Left ventricle myocardium inferior (tissue), 1 donor: ENCODE data around the gene ADCY5. TPM values are rescaled to one million over a fixed set of nuclear protein-coding genes. Genes with fewer than 3 reads are reported as not detected.

Experiments
- DNase-seq: peaks from one replicate; pipeline ENCODE4 v3.0.0-alpha.2; 2020
- H3K27ac ChIP-seq: fragments of 200-600 bp; replicated peaks from 2 replicates; pipeline ENCODE4 v1.8.0; 2021
- H3K27me3 ChIP-seq: fragments of 200-600 bp; 2 replicates; pipeline ENCODE4 v1.8.0; 2021; ENCODE audit warnings: low read depth
- H3K36me3 ChIP-seq: fragments of 200-600 bp; 2 replicates; pipeline ENCODE4 v1.8.0; 2021
- H3K4me1 ChIP-seq: fragments of 200-600 bp; 2 replicates; pipeline ENCODE4 v1.8.0; 2021
- H3K4me3 ChIP-seq: fragments of 200-600 bp; 2 replicates; pipeline ENCODE4 v1.8.0; 2021; ENCODE audit warnings: mild to moderate bottlenecking, moderate library complexity
- H3K9me3 ChIP-seq: fragments of 200-600 bp; replicated peaks from 2 replicates; pipeline ENCODE4 v1.8.0; 2021
- intact Hi-C: fragments of 100-400 bp; cut with micrococcal nuclease; formaldehyde crosslinking; loops from one replicate; pipeline ENCODE4 v1.11.0; 2022
- total RNA-seq: library from RNA; stranded (reverse); fragmentation: NEBNext Ultra II Directional; extraction: Animal tissue kit (Norgen Biotek cat#: 25700); gene quantifications from one replicate; pipeline ENCODE4 v1.2.1, GENCODE V29; 2021
- TF ChIP-seq, protein P1 (sequence below): fragments of 200-600 bp; IDR thresholded peaks from 2 replicates; pipeline ENCODE4 v1.8.0; 2021; ENCODE audit warnings: antibody characterized with exemption, mild to moderate bottlenecking, borderline replicate concordance
- donor health status: DM: no; HTN: yes; CAD: no; lungs with severe emphysema.

Gene ADCY5
- total RNA-seq, 1 donor from 2014 or later, result 249 TPM

DNA sequence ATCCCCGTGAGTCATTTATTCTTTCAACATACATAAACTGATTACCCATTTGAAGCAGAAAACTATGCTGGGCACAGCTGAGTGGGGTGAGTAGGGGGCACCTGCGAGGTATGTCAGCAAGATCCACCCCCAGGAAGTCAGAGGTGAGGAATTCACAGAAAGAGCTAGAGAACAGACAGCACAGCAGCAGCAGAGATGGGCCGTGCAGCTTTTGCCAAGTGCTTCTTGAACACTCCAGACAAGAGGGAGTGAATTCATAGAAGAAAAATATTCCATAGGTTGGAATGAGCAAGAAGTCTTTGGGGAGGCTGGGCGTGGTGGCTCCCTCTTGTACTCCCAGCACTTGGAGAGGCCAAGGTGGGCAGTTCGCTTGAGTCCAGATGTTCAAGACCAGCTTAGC, 9.4 kb upstream of the ADCY5 start:
- no peak for DNase-seq

DNA sequence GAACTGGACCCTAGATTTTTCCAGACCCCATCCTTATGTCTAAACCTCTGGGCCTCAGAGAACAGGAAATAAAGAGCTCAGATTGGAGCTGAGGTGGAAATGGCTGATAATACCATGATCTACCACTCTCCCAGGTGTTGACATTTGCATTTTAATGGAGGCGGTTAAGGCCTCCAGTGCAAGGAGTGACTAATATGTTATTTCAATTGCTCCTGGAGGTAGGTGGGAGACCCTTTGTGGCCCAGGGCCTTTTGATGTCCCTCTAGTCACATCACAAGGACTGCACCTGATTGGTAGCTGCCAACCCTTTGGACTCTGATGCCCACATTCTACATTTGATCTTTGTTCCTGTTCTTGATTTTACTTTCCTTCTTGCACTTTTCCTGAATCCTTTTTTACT, 9.0 kb upstream of the ADCY5 start:
- no peak overlapping the region for H3K27ac ChIP-seq
- H3K9me3 ChIP-seq, result no peaks in the 10 kb centered on the region
- no peak overlapping the region for H3K4me3 ChIP-seq
- H3K4me1 ChIP-seq, result peaks cover 7% of the 10 kb centered on the region
- H3K36me3 ChIP-seq, result no peaks in the 10 kb centered on the region
- intact Hi-C loops, result no loop called here
- TF ChIP-seq, protein P1, sequence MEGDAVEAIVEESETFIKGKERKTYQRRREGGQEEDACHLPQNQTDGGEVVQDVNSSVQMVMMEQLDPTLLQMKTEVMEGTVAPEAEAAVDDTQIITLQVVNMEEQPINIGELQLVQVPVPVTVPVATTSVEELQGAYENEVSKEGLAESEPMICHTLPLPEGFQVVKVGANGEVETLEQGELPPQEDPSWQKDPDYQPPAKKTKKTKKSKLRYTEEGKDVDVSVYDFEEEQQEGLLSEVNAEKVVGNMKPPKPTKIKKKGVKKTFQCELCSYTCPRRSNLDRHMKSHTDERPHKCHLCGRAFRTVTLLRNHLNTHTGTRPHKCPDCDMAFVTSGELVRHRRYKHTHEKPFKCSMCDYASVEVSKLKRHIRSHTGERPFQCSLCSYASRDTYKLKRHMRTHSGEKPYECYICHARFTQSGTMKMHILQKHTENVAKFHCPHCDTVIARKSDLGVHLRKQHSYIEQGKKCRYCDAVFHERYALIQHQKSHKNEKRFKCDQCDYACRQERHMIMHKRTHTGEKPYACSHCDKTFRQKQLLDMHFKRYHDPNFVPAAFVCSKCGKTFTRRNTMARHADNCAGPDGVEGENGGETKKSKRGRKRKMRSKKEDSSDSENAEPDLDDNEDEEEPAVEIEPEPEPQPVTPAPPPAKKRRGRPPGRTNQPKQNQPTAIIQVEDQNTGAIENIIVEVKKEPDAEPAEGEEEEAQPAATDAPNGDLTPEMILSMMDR, result no peak
- peaks cover 6% of the 10 kb centered on the region for H3K27me3 ChIP-seq
- no peak for DNase-seq

More for the DNA sequence above, 9.4 kb upstream of the ADCY5 start:
- Histone ChIP-seq H3K4me3 (no peak overlapping the region), H3K27me3 (peaks cover 6% of the 10 kb centered on the region), H3K27ac (no peak overlapping the region), H3K9me3 (no peaks in the 10 kb centered on the region), H3K4me1 (peaks cover 7% of the 10 kb centered on the region), H3K36me3 (no peaks in the 10 kb centered on the region)
- TF ChIP-seq, protein P1, result no peak
- intact Hi-C loops, result no loop called here

DNA sequence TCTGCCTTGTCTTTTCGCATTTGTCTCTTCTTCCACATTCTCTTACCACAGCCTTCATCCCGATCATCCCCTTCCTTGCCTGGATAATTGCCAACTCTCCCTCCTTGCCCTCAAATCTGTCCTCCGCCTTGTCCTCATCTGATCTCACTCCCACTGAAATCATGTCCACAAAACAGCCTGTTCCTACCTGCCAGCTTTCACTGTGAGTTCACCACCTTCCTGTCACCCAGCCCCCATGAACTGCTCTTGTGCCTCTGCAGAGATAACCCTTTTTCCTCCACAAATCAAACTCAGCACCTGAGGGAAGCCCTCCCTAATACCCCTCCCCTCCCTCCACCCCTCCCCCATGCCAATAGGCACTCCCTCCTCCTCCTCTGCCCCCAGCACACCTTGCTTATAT, 4.8 kb upstream of the ADCY5 start:
- intact Hi-C loops, result no loop called here
- no peak overlapping the region for H3K27ac ChIP-seq
- no peaks in the 10 kb centered on the region for H3K9me3 ChIP-seq
- DNase-seq, result no peak
- no peaks in the 10 kb centered on the region for H3K36me3 ChIP-seq
- no peak overlapping the region for H3K4me3 ChIP-seq
- peaks cover 33% of the 10 kb centered on the region for H3K27me3 ChIP-seq
- TF ChIP-seq, protein P1, result no peak
- H3K4me1 ChIP-seq, result peaks cover 20% of the 10 kb centered on the region

DNA sequence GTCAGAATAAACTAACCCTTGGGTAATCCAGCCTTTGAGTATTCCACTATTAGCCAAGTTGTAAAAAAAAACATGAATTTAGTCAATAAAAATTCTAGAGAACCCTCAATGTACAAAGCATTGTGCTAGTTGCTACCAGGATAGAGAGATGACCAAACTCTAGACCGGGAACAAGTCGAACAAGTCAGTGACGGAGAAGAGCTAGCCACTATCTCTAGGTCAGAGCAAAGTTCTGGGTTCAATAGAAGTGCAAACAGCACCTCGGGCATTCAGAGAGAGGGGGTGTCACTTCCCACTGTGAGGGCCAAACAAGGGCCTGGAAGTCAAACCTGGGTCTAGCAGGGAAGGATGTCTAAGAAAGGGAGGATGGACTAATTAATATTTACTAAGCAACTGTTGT, 2.3 kb upstream of the ADCY5 start:
- H3K9me3 ChIP-seq, result no peaks in the 10 kb centered on the region
- peaks cover 33% of the 10 kb centered on the region for H3K4me1 ChIP-seq
- H3K4me3 ChIP-seq, result no peak overlapping the region
- no peak for DNase-seq
- intact Hi-C loops, result no loop called here
- no peak overlapping the region for H3K27ac ChIP-seq
- H3K36me3 ChIP-seq, result peaks cover 7% of the 10 kb centered on the region
- TF ChIP-seq, protein P1, result no peak
- peaks cover 51% of the 10 kb centered on the region for H3K27me3 ChIP-seq

DNA sequence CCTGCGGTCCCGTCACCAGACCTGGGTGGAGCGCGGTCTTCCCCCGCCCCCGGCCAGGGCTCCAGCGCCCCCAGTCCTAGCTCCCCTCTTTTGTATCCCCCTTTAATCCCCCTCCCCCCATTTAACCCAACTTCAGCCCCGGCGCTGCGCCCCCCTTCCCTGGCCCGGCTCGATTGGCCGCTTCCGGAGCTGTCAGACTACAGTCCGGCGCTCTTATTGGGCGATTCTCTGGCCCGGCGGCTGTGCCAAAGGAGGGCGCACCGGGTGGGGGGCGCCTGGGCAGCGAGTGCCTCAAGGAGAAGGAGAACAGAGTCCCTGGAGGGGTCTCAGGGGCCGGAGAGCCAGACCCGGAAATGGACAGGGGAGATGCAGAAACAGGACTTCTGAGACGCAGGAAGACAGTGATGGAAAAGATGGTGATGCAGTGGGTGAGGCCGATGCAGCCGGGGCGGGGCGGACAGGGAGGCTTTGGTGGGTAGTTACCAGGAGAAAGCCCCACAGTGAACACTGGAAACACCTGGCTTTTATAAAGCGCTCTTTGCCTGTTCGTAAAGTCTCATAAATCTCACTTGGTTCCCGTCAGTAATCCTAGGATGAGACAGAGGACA, 1.2 kb upstream of the ADCY5 start:
- TF ChIP-seq, protein P1, result no peak
- H3K36me3 ChIP-seq, result peaks cover 7% of the 10 kb centered on the region
- DNase-seq, result peak; percentile 38
- H3K4me1 ChIP-seq, result peaks cover 37% of the 10 kb centered on the region
- H3K27ac ChIP-seq, result peak overlapping the region; percentile 92
- peaks cover 54% of the 10 kb centered on the region for H3K27me3 ChIP-seq
- intact Hi-C loops, result no loop called here
- peak overlapping the region; percentile 86 for H3K4me3 ChIP-seq
- H3K9me3 ChIP-seq, result no peaks in the 10 kb centered on the region
